Activated T-helper 1 cell treated with Interleukin-2 at 50 U/mL for 16 hours (primary cell): Measurements from ENCODE around the gene FCHO1.

Experiments
- DNase-seq: peaks from one replicate; pipeline ENCODE4 v3.0.0-alpha.2; 2020; ENCODE audit warnings: low read depth

The FCHO1 gene

DNA sequence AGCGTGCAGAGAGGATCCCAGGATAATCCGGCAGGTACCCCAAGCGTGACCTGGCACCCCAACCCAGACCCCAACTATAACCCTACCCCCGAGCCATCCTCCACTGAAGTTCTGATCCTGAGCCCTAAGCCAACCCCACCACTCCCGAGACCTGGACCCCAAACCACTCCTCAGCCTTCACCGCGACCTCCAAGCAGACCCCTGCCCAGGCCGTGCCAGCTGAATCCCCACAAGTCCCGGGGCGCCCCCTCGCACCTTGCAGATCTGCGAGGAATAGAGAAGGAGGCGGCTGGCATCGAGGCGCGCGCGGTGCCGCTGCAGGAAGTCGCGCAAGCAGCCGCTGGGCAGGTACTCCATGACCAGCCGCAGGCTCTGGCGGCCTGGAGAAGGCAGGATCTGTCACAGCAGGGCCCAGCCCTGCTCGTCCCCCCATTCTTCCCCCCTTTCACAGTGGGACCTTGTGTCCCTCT, 80.2 kb downstream of the FCHO1 start:
- DNase-seq: no peak

DNA sequence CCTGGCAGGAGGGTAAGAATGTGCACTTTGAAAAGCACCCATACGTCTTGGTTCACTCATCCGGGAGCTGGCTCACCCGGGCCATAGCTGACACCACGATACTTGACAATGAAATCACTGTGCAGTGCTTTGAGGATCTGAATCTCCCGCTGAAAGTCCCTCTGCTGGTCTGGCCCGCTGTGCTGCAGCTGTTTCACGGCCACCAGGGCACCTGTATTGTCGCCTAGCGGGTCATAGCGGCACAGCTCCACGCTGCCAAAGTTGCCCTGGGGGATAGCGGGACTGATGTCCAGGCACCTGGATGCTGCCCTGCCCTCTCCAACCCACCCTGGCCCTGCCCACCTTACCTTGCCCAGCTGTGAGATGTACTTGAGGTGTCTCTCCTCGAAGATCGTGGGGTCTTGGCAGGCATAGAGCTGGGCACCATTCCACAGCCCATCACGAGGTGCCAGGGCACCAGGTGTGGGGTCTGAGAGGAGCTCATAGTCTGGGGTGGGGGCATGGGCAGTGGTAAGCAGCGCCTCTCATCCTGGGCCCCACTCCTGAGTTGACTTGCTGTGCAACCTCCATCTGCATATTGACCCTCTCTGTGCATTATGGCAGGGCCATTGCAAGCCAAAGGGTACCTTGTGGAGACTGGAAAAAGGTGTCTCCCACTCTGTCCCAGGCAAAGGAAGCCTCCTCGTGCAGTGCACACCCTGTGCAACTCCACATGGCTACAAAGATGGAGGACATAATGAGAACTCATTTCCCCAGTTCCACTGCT, 81.3 kb downstream of the FCHO1 start:
- no peak for DNase-seq

DNA sequence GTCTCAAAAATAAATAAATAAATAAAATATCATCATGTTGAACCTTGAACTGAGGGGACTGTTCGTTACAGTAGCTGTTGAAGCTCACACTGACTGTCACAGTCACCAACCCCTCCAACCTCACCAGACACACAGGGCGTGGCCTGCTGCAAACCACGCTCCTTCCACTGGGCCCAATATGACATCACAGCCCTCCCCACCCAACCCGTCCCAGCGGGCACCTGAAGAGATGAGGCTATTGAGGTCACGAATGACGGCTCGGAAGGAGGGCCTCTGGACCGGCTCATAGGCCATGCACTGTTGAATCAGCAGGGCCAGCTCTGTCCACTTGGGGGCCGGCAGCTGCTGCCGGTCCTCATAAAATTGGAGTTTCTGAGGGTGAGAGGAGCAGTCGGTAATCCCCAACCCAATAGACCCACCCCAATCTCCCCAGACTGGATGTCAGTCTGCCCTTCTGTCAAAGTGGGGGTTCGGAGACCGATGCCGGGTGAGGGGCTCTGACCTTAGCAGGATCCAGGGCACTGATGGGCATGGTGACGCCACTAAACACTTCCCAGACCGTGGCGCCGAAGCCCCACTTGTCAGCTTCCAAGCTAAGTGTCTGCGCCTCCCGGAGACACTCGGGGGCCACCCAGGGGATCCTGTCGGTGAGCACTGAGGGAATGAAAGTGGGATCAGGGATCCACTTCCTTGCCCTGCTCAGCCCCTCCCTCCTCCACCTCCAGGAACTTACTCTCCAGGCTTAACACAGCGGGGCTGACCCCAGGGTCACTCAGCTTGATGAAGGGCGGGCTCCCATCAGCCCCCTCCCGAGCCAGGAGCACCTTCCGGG, 83.3 kb downstream of the FCHO1 start:
- no peak for DNase-seq

DNA sequence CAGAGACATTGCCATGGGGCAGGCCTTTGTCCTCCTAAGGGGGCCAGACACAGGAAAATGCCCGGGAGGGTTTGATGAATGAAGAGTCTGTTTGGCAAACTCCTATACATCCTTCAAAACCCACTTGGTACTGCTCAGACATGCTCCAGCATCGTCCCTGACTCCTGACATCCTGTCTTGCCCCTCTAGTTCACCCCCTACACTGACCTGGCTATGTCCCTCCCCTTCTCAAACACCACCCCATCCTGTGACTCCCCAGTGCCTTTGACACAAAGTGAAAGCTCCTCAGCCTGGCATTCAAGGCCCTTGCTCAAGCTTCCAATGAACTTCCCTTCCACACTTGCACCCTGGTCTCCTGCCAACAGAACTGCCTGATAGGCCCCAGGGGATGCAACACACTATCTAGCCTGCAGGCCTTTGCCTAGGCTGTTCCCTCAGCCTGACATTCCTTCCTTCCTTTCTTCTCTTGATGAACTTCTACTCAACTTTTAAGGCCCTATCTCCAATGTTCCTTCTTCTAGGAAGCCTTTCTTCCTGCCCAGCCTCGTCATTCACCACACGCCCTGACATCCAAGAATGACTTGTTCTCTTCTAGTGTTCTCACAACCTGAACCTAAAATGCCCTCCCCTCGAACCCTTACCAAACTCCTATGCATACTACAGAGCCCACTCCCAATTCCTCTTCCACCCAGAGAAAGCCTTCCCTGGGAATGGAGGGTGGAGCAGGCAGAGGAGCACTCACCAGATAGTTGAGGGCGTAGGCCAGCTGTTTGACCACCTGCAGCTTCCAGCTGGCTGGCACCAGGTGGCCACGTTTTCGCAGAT, 84.1 kb downstream of the FCHO1 start:
- DNase-seq: no peak

DNA sequence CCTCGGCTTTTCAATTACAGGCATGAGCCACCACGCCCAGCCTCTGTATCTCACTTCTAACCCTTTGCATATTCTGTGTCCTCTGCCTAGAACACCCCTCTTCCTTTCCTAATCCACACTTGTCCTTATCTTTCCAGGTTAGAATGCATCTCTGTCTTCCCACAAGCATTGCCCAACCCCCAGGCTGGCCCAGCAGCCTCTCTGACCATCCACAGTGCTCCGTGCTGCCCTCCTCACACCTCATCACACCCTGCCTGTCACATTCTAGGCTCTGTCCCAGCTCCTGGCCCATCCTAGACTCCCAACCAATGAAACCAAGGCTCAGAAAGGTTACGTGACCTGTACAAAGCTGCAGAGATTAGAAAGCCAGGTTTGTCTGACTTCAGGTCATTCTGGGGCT, 85.3 kb downstream of the FCHO1 start:
- DNase-seq: no peak

DNA sequence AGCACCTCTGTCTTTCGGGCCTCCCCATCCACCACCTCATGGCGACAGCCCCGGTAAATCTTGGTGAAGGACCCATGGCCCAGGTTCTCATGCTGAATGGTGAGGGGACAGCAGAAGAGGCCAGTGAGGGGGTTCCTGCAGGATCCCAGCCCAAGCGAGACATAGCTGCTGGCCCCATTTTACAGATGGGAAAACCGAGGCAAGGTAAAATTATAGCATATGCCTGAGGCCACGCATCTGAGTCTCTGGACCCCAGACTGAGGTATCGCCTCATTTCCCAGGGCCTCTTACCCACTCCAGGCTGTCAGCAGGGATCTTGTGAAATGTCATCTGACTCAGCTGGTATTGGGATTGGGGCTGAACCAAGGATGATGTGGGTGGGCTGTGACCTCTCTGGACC, 86.7 kb downstream of the FCHO1 start:
- DNase-seq: no peak
